OCI-LY7 (cell line): ENCODE data around the gene COL25A1. TPM values are rescaled to one million over a fixed set of nuclear protein-coding genes. Genes with fewer than 3 reads are reported as not detected.

ENCODE experiments used
- BruUV-seq: library from RNA; stranded (reverse); fragments of 400-500 nt; replicated peaks from 2 replicates; lab custom pipeline; 2021; lab: Mats Ljungman, UMichigan
- CTCF ChIA-PET: fragments of 300-600 bp; sonication (Branson Sonifier 250); formaldehyde crosslinking; loops from one replicate; lab custom pipeline; 2022; ENCODE audit warnings: antibody characterized with exemption; ENCODE audit not compliant: unreplicated experiment; lab: Charles Lee
- POLR2A ChIA-PET: fragments of 300-600 bp; sonication (Branson Sonifier 250); formaldehyde crosslinking; loops from one replicate; lab custom pipeline; 2022; ENCODE audit warnings: antibody characterized with exemption; lab: Charles Lee
- DNase-seq: peaks from one replicate; pipeline ENCODE4 v3.0.0-alpha.2; 2015; ENCODE audit warnings: low spot score
- H2AFZ ChIP-seq: fragments of 200-600 bp; sonication (generic), shearing (Covaris generic); 2 replicates; pipeline ENCODE4 v1.6.1; 2014; ENCODE audit warnings: mild to moderate bottlenecking, antibody characterized with exemption, low read length, moderate library complexity
- H3K27ac ChIP-seq: fragments of 200-600 bp; sonication (generic); 2 replicates; pipeline ENCODE4 v1.5.1; 2014; ENCODE audit warnings: mixed run types, low read depth, mild to moderate bottlenecking, moderate library complexity, low read length, inconsistent platforms; ENCODE audit not compliant: poor library complexity, severe bottlenecking
- H3K36me3 ChIP-seq: fragments of 200-600 bp; sonication (generic); 2 replicates; pipeline ENCODE4 v1.6.1; 2014; ENCODE audit warnings: mild to moderate bottlenecking, antibody characterized with exemption, low read length, moderate library complexity, mixed read lengths; ENCODE audit not compliant: insufficient read depth
- H3K4me1 ChIP-seq: fragments of 200-600 bp; sonication (generic); 2 replicates; pipeline ENCODE4 v1.5.1; 2014; ENCODE audit warnings: mild to moderate bottlenecking, low read length; ENCODE audit not compliant: insufficient read depth, poor library complexity, severe bottlenecking
- H3K4me2 ChIP-seq: fragments of 200-600 bp; sonication (generic); 2 replicates; pipeline ENCODE4 v1.6.1; 2014; ENCODE audit warnings: mild to moderate bottlenecking, low read length
- H3K4me3 ChIP-seq: fragments of 200-600 bp; sonication (generic); 2 replicates; pipeline ENCODE4 v1.5.1; 2014; ENCODE audit warnings: mild to moderate bottlenecking, low read depth, low read length; ENCODE audit not compliant: poor library complexity, severe bottlenecking
- H3K79me2 ChIP-seq: fragments of 200-600 bp; sonication (generic); 2 replicates; pipeline ENCODE4 v1.6.1; 2016; ENCODE audit warnings: low read depth, mild to moderate bottlenecking, low read length, moderate library complexity, mixed read lengths; ENCODE audit not compliant: insufficient read depth
- H3K9me2 ChIP-seq: fragments of 200-600 bp; sonication (generic); 2 replicates; pipeline ENCODE4 v1.6.1; 2016; ENCODE audit warnings: mild to moderate bottlenecking, low read length, mixed read lengths; ENCODE audit not compliant: insufficient read depth
- H3K9me3 ChIP-seq: fragments of 200-600 bp; sonication (generic); 2 replicates; pipeline ENCODE4 v1.6.1; 2014; ENCODE audit warnings: mild to moderate bottlenecking, mixed run types, low read length, mixed read lengths
- H4K20me1 ChIP-seq: fragments of 200-600 bp; sonication (generic); 2 replicates; pipeline ENCODE4 v1.6.1; 2014; ENCODE audit warnings: mild to moderate bottlenecking, antibody characterized with exemption, low read length, moderate library complexity, mixed read lengths; ENCODE audit not compliant: insufficient read depth
- CTCF ChIP-seq: fragments of 200-600 bp; sonication (generic); conservative IDR thresholded peaks from 2 replicates; pipeline ENCODE4 v1.5.1; 2014; ENCODE audit warnings: mild to moderate bottlenecking, antibody characterized with exemption, low read length, moderate library complexity, mixed read lengths
- EZH2phosphoT487 ChIP-seq: fragments of 200-600 bp; sonication (generic); IDR thresholded peaks from 2 replicates; pipeline ENCODE4 v1.6.1; 2018; ENCODE audit warnings: low read depth, borderline replicate concordance, mild to moderate bottlenecking, mixed run types, antibody characterized with exemption, low read length, moderate library complexity, mixed read lengths
- intact Hi-C: fragments of 100-400 bp; cut with micrococcal nuclease; formaldehyde crosslinking; loops from one replicate; pipeline ENCODE4 v1.10.0; 2022; ENCODE audit not compliant: unreplicated experiment
- total RNA-seq, 2 experiments: library from RNA; depleted of rRNA in 1 of 2; stranded (reverse); fragments of >200 nt in 1 of 2; shearing (Covaris generic) in 1 of 2; gene quantifications; 2 replicates each; pipeline ENCODE4 v1.2.3, GENCODE V29; 2014 to 2022

COL25A1 gene
- total RNA-seq, 2 experiments from 2014 or later: not detected

GRCh38 chr4:108774809-108775530, 527.5 kb downstream of the COL25A1 start:
- Histone ChIP-seq H3K4me2 (no peak overlapping the region), H3K36me3 (no peaks in the 10 kb centered on the region), H3K4me1 (no peaks in the 10 kb centered on the region), H3K9me2 (no peaks in the 10 kb centered on the region), H3K4me3 (no peak overlapping the region), H3K9me3 (no peaks in the 10 kb centered on the region), H4K20me1 (no peaks in the 10 kb centered on the region), H2AFZ (no peak overlapping the region), H3K79me2 (no peaks in the 10 kb centered on the region), H3K27ac (no peak overlapping the region)
- BruUV-seq: no TSS peak
- POLR2A ChIA-PET: no interaction called here
- DNase-seq: no peak
- intact Hi-C loops: no loop called here
- CTCF ChIA-PET: no interaction called here
- TF ChIP-seq CTCF: no peak
- TF ChIP-seq EZH2phosphoT487: no peak

GRCh38 chr4:108772402-108772801, 530.1 kb downstream of the COL25A1 start:
- CTCF ChIA-PET: no interaction called here
- no peaks in the 10 kb centered on the region for H3K9me3 ChIP-seq

More at GRCh38 chr4:108772402-108772801, 530.1 kb downstream of the COL25A1 start:
- Histone ChIP-seq H3K79me2 (no peaks in the 10 kb centered on the region), H4K20me1 (no peaks in the 10 kb centered on the region), H3K4me3 (no peak overlapping the region), H3K36me3 (no peaks in the 10 kb centered on the region), H2AFZ (no peak overlapping the region), H3K4me2 (no peak overlapping the region), H3K4me1 (no peaks in the 10 kb centered on the region), H3K27ac (no peak overlapping the region), H3K9me2 (no peaks in the 10 kb centered on the region)
- DNase-seq: no peak
- TF ChIP-seq EZH2phosphoT487 (no peak), CTCF (no peak)
- POLR2A ChIA-PET: interaction anchor here (0.6 to 0.7 kb wide), 3 partner anchors 135 to 534 kb away, joined by 3 to 4 read pairs (median 4); no protein-coding TSS in a partner anchor
- intact Hi-C loops: no loop called here
- no TSS peak for BruUV-seq
